Stimulated activated CD8-positive, alpha-beta memory T cell treated with anti-CD3 and anti-CD28 coated beads, Interleukin-7, amount 100 ng/mL, for 4 hours (primary cell): ENCODE results near the gene ARGLU1.

Experiments used
- DNase-seq, 2 donors: peaks; one replicate each; pipeline ENCODE4 v3.0.0-alpha.2; 2020; ENCODE audit warnings: low read depth in 2 of 2

ARGLU1 gene

GRCh38 chr13:106525865-106526264 lies 42.1 kb downstream of the ARGLU1 start:
- no peak for DNase-seq

GRCh38 chr13:106524108-106524507 lies 43.8 kb downstream of the ARGLU1 start:
- DNase-seq = no peak

- no peak for DNase-seq
Observed at GRCh38 chr13:106523576-106523975, 44.4 kb downstream of the ARGLU1 start.

GRCh38 chr13:106522898-106523525 lies 44.9 kb downstream of the ARGLU1 start:
- no peak for DNase-seq

GRCh38 chr13:106522112-106522705 lies 45.7 kb downstream of the ARGLU1 start:
- DNase-seq = no peak

- no peak for DNase-seq
Observed at GRCh38 chr13:106521095-106521799, 46.7 kb downstream of the ARGLU1 start.

- DNase-seq = no peak
Observed at GRCh38 chr13:106520251-106521054, 47.5 kb downstream of the ARGLU1 start.

GRCh38 chr13:106518512-106518911 lies 49.4 kb downstream of the ARGLU1 start:
- no peak for DNase-seq

- DNase-seq = no peak
Observed at GRCh38 chr13:106517109-106517847, 50.7 kb downstream of the ARGLU1 start.

- no peak for DNase-seq
Observed at GRCh38 chr13:106515635-106516254, 52.2 kb downstream of the ARGLU1 start.

- DNase-seq = no peak
Observed at GRCh38 chr13:106514928-106515634, 52.9 kb downstream of the ARGLU1 start.

GRCh38 chr13:106513025-106513983 lies 54.6 kb downstream of the ARGLU1 start:
- no peak for DNase-seq

- no peak for DNase-seq
Observed at GRCh38 chr13:106507560-106508274, 60.2 kb downstream of the ARGLU1 start.

GRCh38 chr13:106506286-106506685 lies 61.7 kb downstream of the ARGLU1 start:
- no peak for DNase-seq

- DNase-seq = no peak
Observed at GRCh38 chr13:106505732-106506131, 62.2 kb downstream of the ARGLU1 start.

GRCh38 chr13:106505295-106505694 lies 62.6 kb downstream of the ARGLU1 start:
- no peak for DNase-seq

- no peak for DNase-seq
Observed at GRCh38 chr13:106503730-106504453, 64.0 kb downstream of the ARGLU1 start.

- DNase-seq = no peak
Observed at GRCh38 chr13:106503272-106503671, 64.7 kb downstream of the ARGLU1 start.
